Hypothalamus (tissue), 51 donors: ENCODE measurements around the gene FBL.
"Not testable (repeated sequence)": the region's sequence is repeated elsewhere in the genome, so short reads cannot be mapped to it uniquely, and the experiment has no call there.

ENCODE experiments used
- DNase-seq, 51 donors: peaks; one replicate each; lab custom pipeline; 2025; lab: John Stamatoyannopoulos, UW

Gene FBL

DNA sequence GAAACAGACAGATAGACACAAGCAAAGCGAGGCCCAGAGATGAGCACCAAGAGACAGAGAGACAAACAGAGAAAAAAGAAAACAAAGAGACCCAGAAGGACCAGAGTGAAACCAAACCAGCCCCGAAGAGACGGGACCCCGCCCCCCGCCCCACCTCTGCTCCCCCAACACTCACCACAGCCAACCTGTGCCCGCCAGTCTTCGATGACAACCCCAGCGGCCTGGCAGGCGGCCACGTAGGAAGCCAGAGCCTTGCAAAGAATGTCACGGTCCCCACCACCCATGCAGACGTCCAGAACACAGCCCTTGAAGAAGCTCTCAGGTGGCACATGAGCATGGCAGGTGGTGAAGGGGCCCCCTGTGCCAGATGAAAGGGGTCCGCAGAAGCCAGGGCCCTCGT, 31.3 kb upstream of the FBL start:
- not testable (repeated sequence) for DNase-seq

DNA sequence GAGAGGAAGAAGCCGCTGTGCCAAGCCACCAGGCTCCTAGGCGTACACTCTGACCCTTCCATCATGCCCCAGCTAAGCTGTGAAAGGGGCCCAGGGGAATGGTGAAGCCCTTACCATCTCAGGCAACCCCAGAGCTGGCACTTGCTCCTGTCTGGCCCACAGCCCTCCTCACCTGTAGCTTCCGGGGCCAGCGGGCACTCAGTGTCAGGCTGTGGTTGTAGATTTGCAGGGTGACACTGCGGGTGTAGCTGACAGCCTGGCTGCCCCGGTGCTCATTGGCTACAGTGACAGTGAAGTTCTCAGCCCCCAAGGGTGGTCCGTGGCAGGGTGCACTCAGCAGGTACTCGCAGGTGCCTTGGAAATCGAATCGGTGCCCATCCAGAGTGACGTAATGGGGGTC, 30.3 kb upstream of the FBL start:
- not testable (repeated sequence) for DNase-seq

DNA sequence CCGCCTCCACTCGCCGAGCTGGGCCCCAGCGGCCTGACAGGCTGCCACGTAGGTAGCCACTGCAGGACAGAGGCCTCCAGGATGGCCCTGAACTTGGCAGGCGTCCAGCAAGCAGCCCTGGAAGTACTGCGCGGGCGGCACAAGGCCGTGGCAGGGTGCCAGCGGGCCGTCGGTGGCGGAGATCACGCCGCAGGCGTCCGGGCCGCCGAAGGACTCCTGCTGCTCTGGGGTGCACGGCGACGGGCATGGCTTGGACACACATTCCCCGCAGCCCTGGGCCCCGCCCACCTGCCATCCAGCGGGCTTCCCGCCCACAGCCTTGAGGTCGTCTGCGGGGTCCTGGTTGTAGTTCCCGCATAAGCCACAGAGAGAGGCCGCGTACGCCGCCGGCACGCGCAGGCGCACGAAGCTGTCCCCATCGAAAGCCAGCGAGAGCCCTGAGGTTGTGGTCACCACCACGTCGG, 29.3 kb upstream of the FBL start:
- not testable (repeated sequence) for DNase-seq

DNA sequence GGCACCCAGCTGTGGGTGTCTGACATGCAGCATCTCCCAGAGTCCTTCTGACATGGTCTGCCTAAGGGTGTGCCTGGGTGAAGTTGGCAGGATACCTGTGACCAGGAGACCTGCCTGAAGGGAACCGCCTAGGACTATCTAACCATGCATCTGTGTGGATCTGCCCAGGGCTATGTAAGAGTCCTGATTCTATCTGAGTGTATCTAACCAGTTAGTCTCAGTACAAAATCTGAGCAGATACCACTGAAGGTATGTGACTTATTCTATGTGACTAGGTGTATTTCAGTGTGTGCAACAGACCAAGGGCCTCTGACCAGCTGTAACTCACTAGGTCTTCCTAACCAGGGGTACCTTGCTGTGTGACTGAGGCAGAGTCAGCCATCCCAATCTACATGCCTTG, 28.2 kb upstream of the FBL start:
- DNase-seq: no peak

DNA sequence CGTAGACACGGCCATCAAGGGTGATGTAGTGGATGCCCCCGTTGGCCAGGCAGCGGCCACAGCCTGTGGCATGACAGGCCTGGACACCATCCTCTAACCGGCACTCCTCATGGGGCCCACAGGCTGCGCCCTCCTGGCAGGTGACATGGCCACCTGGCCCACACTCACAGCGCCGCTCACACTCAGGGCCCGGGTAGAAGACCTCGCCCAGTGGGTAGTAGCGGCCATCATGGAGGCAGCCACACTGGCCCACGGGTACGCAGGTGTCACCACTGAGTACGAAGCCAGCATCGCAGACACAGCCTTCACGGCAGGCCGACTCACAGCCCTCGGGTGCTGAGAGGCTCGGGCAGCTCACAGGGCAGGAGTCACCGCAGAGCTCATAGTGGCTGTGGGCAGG, 27.2 kb upstream of the FBL start:
- no peak for DNase-seq

DNA sequence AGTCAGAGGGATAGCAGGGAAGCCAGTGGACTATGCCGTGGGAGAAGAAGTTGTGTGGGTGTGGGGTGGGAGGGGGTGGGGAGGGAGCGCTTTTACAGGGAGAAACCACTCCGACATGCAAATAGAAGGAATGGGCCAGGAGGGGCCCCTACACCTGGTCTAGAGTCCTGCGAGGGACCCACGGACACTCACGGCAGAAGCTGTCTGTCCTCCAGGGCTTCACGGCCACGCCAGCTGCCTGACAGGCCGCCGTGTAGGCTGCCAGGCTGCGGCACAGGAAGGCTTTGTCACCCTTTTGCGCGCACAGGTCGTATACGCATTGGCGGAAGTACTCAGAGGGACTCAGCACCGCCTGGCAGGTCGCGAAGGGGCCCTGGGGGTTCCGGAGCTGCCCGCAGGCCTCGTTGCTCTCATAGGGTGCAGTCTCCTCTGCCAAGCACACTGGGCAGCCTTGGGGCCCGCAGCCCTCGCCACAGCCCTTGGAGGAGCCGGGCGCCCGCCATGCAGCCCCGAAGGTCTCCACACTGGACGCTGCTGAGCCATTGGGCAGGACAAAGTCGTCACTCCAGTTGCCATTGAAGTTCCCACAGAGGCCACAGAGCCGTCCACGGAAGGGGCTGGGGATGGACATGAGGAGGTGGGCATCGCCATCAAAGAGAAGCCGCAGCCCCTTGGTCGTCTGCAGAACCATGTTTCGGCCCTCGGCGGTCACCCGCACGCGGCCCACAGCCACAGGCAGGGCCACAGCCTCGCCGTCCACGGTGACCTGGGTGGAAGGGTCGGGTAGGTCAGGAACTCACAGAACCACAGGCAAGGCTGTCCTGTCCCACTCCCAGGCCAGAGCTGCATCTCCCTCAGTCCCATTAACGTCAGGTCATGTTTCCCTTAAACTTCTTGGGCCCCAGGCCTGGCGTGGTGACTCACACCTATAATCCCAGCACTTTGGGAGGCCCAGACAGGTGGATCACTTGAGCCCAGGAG, 26.0 kb upstream of the FBL start:
- DNase-seq: no peak

DNA sequence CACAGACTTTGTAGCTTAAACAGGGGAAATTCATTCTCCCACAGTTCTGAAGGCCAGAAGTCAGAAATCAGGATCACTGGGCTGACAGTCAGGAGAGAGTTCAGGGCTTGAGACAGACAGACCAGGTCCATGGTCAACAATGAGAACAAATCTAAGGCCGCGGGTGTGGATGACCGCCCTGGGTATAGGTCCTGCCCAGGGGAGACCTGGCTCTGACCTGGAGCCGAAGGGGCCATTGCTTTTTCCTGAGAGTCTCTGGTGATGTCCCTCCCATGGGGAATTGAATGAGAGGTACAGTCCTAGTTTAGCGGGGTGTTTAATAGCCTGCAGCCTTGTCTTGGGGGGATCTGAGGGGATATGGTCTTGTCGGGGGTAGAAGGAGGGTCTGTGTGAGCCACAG, 25.2 kb upstream of the FBL start:
- no peak for DNase-seq

DNA sequence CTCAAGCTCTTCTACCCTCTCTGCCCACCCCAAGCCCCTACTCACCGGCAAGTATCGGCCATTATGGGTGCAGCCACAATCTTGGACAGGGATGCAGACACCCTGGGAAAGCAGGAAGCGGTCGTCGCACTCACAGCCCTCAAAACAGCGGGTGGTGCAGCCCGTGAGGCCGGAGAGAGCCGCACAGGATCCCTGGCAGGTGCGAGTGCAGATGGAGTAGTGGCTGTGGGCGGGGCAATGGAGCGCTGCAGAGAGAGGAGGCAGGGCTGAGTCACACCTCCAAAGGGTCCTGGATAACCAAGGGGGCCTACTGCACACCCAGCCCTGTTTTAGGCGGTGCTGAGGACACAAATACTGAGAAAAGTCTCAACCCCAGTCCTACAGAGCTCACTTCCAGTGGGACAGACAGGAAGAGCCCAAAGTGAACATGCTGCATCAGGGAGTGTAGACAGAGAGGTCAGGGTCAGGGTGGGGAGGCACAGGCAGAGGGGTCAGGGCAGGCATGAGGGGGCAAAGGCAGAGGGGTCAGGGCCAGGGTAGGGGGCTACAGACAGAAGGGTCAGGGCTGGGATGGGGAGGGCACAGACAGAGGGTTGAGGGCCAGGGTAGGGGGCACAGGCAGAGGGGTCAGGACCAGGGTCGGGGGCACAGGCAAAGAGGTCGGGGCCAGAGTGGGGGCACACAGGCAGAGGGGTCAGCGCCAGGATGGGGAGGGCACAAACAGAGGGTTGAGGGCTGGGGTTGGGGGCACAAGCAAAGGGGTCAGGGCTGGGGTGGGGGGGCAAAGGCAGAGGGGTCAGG, 24.2 kb upstream of the FBL start:
- DNase-seq: no peak

DNA sequence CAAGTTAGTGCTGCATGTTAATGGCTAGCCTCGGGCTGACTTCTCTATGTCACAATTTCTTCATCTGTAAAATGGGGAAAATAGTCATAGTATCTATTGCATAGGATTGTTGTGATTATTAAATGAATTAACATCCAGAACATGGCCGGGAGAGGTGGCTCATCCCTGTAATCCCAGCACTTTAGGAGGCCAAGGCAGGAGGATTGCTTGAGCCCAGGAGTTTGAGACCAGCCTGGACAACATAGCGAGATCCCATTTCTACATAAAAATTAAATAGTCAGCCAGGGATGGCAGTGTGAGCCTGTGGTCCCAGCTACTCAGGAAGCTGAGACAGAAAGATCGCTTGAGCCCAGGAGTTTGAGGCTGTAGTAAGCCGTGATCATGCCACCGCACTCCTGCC, 21.8 kb upstream of the FBL start:
- DNase-seq: no peak

DNA sequence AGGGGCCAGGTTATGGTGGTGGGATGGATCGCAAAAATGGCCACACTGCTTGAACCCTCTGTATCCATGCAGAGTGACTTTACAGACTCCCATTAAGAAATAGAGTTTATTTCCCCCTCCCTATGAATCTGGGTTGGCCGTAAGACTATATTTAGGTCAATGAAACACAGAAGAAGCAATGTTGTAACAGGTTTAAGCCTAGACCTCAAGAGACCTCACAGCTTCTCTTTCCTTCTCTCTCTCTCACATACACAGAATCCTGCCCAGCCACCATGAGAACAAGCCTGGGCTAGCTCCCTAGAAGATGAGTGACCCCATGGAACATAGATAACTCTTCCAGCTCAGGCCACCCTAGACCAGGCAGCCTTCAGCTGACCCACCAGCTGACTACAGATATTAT, 21.0 kb upstream of the FBL start:
- DNase-seq: no peak

DNA sequence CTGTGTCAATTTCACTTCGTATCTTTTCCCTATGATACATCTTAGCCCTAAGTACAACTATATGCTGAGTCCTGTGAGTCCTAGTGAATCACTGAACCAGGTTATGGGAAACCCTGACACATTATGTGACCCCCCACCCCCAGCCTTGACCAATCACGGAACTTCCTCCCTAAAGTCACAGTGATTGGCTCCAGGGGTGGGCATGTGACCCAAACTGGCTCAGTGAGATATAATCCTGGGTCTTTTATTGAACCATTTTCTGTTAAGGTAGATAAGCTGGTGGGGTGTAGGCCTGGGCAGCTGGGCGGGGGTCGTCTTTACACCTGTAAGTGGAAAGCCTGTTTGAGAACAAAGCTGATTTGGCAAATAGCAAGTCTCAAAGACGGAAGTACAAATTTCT, 19.8 kb upstream of the FBL start:
- DNase-seq: no peak

DNA sequence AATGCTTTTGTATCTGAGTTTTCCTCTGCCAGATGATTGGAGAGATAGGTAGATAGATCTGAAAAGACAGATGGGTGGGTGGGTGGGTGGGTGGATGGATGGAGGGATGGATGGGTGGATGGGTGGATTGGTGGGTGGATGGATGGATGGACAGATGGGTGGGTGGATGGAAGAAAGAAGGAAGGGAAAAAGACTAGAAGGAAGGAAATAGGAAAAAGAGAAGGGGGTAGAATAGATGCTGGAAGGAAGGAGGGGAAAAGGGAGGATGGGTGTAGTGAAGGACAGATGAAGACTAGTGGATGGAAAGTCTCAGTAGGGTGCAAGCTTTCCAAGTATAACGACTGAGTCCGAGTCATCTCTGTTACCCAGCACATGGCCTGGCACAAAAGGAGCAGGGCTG, 19.0 kb upstream of the FBL start:
- DNase-seq: no peak

DNA sequence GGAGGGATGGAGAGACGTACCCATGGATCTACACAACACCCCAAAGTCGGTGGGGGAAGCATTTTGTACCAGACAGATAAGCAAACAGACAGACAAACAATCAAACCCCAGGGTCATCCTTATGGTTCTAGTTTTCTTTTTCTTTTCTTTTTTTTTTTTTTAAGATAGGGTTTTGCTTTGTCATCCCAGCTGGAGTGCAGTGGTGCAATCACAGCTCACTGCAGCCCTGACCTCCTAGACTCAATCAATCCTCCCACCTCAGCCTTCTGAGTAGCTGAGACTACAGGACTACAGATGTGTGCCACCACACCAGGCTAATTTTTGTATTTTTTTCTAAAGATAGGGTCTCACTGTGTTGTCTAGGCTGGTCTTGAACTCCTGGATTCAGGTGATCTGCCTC, 17.9 kb upstream of the FBL start:
- no peak for DNase-seq

DNA sequence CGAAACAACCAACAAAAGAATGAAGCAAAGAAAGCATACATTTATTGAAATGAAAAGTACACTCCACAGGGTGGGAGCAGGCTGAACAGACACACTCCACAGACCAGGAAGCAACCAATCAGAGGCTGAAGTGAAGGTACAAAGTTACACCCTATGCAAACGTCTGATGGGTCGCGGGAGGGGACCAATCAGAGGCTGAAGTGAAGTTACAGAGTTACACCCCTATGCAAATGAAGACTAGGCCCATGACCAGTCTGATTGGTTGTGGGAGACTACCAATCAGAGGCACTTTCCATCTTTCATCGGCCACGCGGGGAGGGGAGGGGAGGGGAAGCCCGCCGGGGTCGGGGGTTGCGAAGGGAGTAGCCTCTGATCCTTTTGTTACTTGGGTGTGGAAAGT, 12.4 kb upstream of the FBL start:
- peak in 6 of 51 donors; percentile 11 to 52 (median 27) for DNase-seq

DNA sequence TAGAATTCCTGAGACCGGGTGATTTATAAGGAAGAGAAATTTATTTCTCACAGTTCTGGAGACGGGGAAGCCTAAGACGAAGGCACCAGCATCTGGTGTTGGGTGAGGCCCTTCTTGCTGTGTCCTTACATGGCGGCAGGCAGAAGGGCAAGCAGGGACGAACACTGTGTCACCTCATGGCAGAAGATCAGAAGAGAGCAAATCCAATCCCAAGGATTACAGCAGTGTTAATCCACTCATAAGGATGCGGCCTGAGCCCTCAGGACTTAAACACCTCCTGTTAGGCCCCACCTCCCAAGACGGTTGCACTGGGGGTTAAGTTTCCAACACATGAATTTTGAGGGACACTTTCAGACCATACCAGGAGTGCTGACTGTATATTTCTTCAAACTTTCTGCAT, 6.7 kb upstream of the FBL start:
- DNase-seq: no peak

DNA sequence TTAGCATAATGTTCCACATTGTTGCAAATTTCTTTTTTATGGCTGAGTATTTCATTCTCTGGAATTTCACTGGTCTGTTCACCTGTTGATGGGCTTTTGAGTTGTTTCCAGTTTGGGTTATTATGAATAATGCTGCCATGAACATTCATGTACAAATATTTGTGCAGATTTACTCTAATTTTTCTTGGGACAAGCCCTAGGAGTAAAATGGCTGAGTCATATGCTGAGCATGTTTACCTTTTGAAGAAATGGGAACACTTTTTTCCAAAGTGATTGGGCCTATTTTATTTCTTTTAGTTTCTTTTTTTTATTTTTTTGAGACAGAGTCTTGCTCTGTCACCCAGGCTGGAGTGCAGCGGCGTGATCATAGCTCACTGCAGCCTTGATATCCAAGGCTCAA, 4.7 kb upstream of the FBL start:
- no peak for DNase-seq

DNA sequence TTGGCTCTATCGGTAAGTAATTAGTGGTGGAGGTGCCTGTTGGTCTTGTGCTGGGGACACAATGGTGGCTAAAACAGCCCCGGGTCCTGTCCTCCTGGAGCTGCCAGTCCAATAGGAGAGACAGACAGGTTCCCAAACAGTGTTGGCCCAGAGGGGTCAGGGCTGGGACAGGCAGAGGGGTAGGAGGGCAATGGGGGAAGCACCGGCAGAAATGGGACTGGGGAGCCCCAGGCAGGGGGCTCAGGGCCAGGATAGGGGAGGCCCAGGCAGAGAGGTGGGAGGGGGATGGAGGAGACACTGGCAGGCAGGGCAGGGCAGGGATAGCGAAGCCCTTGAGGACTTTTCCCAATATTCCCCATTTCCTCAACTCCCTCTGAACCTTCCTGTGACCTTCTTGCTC, 2.2 kb upstream of the FBL start:
- no peak for DNase-seq

DNA sequence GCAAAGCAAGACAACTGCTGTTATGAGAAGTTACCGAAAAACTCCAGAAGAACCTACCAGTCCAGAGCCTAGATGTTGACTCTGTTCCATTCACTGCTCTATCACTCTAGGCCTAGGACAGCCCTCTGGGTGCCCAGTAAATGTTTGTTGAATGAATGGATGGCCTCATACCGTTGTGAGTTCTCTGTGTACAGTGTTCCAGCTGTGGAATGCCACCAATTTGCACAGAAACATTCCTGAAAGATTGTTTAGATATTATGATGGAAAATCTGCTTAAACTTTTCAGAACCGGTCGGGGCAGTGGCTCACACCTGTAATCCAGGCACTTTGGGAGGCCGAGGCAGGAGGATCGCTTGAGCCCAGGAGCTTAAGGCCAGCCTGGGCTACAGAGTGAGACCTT, 1.3 kb upstream of the FBL start:
- no peak for DNase-seq

DNA sequence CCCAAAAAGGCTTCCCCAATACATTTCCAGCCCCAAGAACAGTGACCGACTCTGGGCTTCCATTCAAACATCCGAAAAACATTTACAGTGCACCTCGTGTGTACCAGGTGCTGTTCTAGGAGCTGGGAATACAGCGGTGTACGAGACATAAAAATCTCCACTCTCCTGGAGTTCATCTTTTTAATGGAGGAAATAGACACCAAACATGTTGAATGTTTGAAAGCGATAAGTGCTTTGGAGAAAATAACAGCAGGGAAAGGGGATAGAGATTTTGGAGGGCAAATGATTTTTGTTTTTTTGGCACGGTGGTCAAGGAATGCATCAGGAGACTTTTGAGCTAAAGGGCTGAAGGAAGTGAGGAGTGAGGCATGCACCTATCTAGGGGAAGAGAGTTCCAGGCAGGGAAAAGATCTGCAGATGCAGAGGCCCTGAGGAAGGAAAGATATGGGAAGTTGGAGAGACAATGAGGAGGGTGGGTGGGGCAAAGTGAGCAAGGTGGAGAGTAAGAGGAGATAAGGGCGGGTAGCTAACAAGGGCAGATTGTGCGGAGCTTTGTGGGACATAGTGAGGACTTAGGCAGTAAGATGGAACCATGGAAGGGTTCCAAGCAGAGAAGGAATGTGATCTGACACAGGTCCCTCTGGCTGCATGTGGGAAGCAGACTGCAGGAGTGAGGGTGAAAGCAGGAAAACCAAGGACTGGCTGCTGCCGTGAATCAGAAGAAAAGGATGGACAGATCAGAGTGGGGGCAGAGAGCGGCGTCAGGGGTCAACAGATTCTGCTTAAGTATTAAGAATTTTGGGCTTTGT, 703 bp upstream of the FBL start:
- DNase-seq: no peak

DNA sequence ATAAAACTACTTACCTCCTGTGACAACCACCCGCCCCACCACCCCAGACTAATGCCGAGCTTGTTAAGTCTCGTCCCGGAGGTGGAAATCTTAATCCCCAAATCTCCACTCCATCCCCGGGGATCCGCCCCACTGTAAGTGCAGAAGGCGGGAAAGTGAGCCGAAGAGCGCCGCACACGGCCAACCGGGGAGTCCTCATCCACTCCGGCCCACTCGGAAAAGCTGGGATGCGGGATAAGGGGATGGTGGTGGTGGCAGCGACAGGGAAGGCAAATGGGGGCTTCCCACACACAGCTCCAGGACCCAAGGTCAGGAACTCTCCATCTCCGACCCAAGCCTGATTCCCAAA, 621 bp downstream of the FBL start:
- peak in 3 of 51 donors; percentile 4 to 31 (median 19) for DNase-seq

DNA sequence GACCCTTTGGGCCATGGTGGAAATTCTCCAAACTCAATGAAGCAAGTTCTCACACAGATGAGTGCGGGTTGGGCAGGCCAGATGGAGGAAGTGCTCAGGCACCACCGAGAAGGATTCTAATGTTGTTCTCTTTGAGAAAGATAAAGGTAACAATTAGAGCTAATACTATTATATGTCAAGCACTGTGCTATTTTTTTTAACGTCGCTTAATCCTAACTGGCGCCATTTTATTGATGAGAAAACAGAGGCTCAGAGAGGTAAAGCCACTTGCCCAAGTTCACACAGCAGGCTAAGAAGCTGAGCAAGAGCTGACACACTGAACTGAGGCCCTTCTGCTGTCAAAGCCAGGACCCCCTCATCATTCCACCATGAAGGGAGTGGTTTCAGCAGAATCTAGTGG, 1.0 kb downstream of the FBL start:
- DNase-seq: no peak
